NCI-H2171 treated with DMSO at 0.1 percent for 48 hours (cell line): ENCODE data around the gene BIRC7.

Experiments used
- DNase-seq: peaks from one replicate; lab custom pipeline; 2025; lab: John Stamatoyannopoulos, UW

The BIRC7 gene

DNA sequence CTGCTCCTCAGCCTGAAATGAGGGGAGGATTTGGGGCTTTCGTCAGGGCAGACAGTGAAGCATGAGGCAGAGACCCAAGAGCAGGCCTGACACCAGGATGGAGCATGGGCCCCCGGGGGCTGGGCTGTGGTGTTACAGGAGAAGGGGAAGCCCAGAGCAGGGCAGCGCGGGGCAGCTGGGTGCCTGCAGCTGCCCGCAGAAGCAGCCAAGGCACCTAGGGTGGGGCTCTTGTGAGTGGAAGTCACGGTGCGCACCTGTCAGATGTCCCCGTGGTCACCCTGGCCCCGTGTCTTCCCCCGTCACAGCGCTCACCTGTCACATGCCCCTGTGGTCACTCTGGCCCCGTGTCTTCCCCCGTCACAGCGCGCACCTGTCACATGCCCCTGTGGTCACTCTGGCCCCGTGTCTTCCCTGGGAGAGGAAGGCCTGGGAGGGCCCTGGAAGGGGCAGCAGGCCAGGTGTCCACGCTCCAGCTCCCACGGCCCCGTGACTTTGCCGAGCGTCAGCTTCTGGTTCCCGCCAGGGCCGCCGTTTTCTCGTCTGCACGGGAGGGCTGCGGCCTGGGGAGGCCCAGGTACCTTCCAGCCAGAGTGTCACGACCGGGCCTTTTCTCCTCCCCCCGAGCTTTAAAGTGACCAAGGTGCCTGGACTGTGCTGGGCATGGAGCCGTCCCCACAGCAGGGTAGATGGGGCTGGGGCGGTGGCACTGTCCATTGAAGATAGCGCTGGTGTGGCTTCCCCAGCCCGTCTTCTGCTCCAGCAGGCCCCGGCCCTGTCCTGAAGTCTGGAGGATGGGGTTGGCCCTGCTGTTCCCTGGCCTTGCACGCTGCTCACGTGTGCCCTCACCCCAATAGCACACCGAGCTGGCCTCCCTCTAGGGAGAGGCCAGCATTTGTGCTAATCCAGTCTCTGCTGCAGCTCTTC is 46.3 kb downstream of the BIRC7 start:
- no peak for DNase-seq

DNA sequence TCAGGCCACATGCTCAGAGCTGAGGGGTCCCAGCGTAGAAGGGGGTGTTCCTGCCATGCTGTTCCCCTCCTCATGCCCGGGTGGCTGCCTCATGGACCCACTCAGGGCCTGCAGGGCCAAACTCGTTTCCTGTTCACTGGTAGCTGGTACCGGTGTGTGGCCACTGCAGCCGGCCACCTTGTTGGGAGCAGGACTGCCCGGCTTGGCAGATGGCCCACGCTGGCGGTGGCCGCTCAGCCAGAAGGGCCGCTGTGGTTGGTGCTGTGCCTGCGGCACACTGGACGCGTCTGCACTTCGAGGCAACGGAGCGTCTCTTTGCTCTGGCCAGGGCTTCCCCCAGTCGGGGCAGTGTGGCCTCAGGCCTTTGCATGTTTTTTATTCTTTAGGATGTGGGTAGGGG is 47.2 kb downstream of the BIRC7 start:
- no peak for DNase-seq

DNA sequence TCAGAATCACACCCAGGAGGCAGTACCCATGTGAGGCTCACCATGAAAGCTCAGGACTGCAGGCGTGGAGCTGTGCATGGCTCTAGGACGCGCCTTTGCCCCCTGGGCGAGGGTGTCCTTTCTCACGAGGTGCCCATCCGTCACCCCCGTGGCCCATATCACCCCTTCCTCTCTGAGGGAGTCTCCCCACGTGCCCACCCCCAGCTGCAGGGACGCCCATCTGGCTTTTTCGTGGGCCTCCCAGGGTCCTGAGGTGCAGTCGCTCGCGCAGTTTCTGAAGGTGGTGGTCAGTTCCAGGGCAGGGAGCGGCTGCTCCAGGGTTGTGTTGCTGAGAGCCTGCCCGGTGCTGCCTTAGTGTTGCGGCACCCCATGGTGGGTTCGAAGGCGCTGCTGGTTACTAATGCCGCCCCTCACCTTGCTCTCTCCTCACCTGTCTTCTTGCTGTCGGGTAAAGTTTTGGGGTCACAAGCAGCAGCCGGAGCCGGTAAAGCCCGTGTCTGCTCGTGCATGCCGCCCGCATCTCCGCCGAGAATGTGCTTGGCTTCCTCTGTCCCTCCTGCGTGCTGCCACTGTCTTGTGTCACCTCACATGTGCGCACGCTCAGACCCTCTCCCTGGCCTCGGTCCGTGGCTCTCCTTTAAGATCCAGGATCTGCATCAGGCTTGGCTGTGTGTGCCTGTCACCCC is 47.8 kb downstream of the BIRC7 start:
- DNase-seq = no peak

DNA sequence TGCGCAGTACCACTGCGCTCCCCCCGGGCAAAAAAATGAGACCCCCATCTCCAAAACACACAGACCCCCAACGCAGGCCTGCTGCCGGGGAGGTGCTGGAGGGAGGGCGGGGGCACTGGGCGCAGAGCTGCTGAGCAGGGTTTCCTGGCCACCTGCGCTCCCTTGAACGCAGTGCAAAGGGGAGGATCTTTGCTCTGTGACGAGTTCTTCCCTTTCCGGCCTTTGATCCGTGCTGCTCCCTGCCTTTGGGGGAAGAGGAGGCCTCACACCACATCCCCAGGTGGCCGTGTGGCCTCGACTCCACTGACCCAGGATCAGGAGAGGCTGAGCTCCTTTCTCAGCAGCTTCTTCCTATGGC is 48.4 kb downstream of the BIRC7 start:
- DNase-seq = no peak

DNA sequence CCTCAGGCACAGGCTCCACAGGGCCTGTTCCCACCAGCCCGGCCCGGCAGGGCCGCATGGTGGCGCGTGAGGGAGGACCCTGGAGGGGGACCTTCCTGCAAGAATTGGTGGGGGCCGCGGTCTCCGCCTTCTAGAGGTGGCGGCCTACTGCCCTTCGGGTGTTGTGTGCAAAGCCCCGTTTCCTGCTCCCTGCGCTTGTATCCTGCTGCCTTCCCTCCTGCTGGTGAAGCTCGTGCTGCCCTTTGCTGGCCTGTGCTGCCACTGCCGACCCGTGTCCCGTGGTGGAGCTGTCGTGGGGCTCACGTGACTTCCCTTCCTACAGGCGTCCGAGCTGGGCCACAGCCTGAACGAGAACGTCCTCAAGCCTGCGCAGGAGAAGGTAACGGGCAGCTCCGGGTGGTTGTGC is 48.8 kb downstream of the BIRC7 start:
- DNase-seq = no peak

DNA sequence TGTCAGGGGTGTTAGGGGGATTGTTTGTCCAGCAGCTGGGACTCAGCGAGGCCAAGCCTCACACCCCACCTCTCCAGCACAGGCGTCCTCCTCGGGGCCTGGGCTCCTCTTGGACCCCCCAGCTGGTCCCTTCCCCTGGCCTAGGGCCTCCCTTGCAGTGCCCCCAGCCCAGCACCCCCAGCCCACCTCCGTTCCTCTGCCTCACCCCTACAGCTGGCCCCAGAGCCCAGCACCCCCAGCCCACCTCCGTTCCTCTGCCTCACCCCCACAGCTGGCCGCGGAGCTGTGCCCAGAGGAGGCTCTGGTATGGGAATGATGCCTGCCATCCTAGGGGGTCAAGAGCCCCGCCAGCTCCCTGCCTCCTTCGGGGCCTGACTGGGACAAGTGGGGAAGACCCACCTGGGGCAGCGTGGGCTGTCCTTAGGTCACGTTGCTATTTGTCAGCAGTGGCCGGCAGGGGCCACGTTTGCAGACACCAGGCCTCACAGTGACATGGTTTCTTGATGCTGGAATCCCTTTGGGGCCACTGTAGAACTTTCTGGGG is 49.3 kb downstream of the BIRC7 start:
- no peak for DNase-seq

DNA sequence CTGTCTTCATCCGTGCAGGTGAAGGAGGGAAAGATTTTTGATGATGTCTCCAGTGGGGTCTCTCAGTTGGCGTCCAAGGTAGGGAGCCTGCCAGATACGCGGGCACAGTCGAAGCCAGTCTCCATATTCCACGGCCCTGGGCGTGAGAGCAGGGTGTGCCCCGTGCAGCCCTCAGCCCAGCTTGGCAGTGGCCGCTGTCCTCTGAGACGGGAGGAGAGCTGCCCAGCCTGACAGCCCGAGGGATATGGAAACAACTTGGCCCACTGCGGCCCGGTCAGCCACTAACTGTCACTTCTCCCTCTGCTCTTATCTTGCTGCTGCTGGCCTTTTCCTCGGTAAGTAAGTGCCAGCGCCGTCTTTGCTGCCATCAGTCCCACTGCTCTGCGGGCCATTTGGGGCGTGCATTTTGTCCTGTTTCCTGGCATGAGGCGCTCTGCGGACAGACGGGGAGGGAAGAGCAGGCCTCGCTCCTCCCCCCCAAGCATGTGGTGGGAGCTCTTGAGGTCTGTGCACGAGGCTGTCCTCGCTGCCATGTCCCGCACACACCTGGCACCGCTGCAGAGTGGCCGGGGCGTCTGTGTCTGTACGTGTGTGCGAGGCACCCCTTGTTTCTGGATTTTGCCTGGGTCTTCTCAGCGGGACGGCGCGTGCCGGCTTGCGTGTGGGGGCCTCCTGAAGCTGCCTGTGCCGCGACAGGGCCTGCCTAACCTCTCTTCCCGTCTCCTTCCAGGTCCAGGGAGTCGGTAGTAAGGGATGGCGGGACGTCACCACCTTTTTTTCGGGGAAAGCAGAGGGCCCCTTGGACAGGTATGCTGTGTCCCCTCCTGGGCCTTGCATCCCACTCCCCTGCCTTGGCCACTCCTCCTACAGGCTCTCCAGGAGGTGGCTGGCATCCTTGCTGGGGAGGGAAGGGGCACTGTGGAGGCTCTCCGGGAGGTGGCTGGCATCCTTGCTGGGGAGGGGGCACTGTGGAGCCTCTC is 50.2 kb downstream of the BIRC7 start:
- no peak for DNase-seq

DNA sequence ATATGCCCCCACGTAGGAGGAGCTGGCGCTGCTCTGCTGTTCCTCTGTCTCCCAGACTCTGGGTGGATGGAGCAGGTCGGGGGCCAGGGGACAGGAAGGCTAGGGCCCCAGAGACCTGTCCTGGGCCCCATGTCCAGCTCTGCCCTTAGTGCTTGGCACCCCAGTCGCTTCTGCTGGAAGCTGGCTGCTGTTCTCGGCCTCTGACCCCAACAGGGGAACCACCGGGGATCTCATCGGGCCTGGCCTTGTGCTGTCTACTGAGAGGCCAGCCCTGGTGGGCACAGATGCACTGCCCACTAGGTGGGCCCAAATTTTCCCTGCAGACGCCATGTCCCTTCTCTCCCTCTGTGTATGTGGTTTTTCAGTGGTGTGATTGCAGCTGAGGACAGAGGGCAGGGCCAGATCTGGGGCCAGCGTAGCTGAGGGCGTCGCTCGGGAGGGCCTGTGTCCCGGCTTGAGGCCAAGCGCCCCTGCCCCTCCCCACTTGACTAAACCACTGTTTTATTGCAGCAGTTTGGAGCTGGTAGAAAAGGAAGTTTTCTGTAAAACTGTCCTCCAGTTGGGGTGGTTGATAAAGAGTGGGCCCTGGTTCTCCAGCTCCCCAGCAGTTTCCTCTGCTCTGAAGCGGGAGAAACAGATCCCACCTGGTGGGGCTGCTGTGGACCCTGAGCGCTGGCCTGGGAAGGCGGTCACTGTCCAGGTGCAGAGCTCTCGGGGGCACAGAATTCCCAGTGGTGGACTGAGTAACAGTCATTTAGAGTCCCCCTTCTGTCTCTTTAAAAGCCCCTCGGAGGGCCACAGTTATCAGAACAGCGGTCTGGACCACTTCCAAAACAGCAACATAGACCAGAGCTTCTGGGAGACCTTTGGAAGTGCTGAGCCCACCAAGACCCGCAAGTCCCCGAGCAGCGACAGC is 51.3 kb downstream of the BIRC7 start:
- no peak for DNase-seq

DNA sequence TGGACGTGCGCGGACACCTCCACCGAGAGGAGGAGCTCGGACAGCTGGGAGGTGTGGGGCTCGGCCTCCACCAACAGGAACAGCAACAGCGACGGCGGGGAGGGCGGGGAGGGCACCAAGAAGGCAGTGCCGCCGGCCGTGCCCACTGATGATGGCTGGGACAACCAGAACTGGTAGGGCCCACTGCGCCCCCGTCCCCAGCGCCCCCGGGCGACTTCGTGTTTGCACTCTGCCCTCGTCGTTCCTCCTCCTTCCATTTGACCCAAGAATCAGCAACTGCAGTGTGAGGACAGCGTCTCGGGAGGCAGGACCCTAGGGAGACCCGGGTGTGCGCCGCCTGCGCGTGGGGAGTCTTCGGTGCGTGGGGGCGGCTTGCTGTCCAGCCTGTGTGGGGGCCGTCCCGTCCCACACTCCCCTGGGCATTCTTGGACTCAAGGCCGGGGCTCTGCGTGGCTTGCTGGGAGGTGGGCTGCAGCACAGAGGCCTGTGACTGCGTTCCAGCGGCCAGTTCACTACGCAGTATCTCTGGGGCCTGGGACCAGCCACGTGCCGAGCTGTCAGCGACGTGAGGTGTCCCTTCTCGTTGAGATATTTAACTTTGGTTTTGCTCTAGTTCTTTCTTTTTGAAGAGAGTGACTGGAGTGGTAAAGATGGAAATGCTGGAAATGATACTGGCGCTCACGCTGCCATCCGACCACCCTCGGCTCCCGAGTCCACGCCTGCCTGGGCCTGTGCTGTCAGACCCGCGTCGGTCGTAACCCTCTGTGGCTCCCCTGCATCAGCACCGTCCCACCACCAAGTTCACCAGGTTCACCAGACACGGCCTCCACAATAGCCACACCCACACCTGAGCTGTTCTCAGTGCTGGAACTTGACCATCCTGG is 52.2 kb downstream of the BIRC7 start:
- no peak for DNase-seq

DNA sequence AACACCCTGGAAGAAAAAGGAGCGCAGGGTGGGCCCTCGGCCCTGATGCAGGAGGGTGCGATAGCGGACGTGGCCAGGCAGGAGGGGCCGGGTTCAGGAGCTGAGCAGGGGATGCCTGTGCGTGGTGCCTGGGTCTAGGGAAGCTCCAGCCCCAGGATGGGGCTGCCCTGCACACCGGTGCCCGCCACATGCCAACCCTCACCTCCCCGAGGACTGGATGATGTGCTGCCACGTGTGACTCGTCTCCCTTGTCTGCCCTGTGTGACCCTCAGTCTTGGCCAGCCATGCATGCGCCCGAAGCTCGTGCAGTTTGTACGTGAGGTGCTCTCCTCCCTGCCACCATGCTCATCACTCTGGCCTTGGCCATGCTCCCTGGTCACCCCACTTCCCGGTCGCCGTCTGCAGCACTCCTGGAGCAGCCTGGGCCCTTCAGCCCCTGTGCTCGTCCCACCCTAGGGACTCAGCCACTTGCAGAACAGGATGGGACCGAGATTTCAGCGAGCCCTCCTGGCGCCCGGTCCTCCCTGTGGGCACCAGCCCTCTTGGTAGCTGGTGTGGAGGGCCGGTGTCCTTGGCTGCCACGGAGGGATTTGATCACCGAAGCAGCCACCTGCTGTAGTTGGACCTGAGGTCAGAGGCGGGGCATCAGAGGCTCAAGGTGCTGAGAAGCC is 53.0 kb downstream of the BIRC7 start:
- no peak for DNase-seq

DNA sequence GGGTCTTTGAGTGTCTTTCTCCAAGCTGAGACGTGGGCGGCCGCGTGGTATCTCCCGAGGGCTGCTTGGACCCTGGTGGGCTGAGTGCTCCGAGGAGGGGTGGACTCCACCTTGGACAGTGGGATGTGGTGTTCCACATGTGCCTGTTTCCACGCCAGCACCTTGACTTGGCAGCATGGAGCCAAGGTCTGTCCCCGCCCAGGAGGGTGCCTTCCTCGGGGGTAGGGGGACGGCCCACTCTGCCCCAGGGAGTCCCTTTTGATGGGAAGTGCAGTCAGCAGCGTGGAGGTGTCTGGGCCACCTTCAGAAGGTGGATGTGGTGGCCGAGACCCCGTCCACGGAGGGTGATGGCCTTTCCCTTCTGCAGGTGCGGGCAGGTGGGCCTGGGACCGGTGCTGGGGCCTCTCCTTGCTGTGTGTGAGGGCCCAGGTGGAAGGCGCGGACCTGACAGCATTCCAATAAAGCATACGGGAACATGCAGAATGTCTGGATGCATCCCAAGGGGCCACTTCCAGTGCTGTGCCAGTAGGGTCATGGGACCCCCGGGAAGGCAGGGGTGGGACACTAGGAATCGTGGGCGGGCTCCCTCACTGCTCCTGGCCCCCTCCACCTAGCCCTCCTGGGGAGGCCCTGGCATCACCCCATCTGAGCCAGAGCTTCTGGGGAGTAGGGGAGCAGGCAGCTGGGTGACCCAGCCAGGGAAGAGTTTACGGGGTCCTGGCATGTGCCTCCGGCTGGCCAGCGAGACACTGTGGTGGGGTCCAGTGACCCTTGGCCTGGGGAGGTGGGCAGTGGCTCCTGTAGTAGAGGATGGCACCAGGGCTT is 53.8 kb downstream of the BIRC7 start:
- no peak for DNase-seq
